GM21360 (cell line): ENCODE data around the gene ASCL2.
"Not testable (repeated sequence)": the region's sequence is repeated elsewhere in the genome, so short reads cannot be mapped to it uniquely, and the experiment has no call there.

Source experiments
- ATAC-seq: cut with Tn5 transposase; IDR thresholded peaks from one replicate; pipeline ENCODE4 v1.9.1; 2021; ENCODE audit warnings: mild to moderate bottlenecking, moderate library complexity; ENCODE audit not compliant: unreplicated experiment

The ASCL2 gene

GRCh38 chr11:2298795-2299761 lies 28.7 kb upstream of the ASCL2 start:
- no peak for ATAC-seq

DNA sequence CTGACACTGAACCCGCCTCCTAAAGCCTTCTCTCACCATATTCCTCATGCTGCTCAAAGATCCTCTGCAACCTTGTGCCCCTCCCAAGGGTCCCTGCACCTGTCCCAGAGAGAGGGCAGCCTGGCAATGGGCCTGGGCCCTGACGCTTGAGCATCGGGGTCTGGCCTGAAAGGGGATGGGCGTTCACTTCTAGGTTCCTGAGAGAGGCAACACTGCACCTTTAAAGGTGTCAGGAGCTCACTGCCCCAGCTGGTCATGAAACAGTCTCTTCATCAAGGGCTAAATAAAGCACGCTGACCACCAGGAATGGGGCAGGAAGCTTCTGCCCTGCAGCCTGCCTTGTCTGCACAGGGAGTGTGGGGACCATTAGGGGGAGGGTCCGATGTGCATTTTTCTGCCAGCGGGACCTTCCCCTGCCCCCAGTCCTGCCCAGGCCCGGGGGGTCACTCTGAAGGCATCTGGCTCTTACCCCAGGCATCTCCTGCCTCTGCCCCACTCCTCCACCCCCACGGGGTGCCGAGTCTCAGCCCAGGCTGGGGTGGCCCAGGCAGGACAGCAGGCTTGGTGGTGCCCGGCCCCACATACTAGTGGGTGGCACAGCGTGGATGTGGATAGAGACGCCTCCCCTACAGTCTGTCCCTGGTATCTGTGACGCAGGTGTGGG lies 27.9 kb upstream of the ASCL2 start:
- no peak for ATAC-seq

DNA sequence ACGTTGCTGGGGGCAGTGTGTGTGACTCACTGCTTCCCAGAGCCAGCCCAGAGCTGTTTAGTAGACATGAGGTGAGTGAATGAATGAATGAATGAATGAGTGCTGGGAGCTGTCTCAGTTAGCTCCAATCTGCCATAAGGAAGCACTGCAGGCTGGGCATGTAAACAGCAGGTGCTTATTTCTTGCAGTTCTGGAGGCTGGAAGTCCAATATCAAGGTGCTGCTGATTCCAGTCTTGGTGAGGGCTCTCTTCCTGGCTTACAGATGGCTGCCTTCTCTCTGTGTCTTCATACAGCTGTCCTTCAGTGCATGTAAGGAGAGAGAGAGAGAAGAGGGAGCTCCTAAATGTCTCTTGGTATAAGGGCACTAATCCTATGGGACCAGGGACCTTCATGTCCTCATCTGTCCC lies 27.2 kb upstream of the ASCL2 start:
- no peak for ATAC-seq

DNA sequence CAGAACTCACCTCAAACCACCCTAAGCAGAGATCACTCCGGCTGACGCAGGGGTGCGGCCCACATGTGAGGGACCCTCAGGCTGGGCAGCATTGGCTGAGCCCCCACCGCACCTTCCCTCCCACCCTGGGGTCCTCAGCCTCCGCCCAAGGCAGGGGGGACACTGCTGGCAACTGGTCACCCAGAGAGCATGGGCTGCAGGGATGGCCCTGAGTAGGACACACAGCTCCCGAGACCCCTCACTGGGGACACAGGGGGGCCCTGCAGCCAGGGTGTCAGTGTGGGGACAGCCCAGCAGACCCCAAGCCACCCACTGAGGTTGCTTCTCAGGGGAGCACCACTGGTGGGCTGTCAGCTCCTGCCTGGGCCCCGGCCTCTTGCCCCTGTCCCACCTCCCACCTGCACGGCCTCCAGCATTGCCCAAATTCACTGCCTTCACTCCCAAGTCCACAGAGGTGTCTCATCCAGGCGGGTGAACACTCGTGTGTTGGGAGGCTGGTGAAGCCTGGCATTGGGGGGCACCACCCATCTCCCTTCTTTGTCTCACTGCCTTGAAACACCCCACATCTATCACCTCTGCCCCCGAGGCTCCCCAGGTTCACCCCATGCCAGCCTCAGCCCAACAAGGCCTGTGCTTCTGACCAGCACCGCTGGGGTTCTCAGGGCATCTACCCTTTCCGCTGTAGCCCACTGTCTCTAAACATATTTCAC lies 26.7 kb upstream of the ASCL2 start:
- no peak for ATAC-seq

DNA sequence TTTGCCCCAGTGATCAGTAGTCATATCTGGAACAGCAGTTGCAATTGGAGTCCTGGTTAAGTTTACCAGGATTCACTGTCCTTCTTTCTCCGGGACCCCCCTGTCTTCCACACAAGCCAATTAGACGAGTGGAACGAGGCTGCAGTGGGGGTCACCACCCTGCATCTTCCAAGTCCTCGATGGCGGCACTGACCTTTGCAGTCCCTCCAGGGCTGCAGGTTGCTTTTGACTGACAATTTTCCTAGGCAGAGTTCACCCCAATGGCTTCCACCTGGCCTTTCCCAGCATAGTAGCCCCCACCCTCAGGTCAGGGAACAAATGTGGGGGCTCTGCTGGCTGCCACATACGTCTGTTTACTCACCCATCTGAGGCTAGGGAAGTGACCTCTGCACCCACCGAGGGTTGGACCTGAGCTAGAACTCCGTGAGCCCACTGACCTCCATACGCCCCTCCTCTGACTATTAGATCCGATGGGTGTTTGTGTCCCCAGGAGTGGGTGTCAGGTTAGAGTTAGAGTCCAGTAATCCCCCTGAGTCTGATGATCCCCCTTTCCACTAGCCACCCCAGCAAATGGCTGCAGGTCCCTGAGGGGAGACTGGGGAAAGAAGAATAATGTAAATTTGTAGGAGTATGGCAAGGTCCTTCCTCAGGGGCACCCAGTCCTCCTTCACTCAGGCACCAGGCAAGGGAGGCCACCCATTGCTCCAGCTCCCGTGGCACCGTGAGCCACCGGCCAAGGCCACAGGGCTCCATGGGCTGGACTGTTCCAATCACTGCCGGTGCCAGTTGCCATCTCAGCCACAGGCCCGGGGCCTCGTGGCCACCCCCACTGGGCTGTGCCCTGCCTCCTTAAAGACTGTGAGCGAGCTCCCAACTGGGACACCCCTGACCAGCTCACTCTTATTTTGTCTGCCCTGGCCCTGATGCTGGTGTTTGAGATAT lies 25.9 kb upstream of the ASCL2 start:
- no peak for ATAC-seq

DNA sequence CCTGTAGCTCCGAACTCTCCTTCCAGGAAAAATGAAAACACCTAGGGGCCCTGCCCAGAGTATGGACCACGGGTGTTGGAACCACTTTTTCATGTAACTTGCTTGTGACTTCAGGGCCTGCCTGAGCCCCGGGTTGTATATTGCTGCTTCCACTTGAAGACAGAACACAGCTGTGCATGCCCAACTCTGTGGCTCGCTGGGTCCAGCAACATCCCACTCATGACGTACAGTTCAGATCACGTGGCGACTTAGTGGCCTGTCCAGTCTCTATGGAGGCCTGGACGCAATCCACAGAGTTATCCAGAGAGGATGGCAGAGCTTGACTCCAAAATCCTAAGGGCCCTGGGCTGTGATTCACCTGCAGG lies 24.5 kb upstream of the ASCL2 start:
- ATAC-seq = no peak

GRCh38 chr11:2293984-2294925 lies 23.9 kb upstream of the ASCL2 start:
- no peak for ATAC-seq

DNA sequence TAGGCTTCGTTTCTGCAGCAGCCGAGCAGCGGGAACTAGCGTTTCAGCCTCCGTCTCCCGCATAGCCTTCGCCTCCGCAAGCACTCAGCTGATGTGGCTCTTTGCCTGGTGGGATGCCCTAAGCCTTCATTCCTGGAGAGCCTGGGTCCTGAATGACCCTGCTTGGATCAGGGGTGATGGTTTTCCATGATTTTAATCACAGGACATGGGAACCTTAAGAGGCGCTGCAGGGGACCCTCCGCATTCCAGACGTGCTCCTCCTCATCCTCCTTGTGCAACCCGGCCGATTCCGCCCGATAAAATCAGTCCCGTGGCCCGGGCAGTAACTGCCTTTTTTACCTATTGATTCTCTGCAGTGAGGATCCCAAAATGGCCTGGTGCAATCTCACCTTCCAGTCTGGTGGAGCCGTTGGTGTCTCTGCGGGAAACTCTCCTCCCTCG lies 23.2 kb upstream of the ASCL2 start:
- ATAC-seq = no peak

DNA sequence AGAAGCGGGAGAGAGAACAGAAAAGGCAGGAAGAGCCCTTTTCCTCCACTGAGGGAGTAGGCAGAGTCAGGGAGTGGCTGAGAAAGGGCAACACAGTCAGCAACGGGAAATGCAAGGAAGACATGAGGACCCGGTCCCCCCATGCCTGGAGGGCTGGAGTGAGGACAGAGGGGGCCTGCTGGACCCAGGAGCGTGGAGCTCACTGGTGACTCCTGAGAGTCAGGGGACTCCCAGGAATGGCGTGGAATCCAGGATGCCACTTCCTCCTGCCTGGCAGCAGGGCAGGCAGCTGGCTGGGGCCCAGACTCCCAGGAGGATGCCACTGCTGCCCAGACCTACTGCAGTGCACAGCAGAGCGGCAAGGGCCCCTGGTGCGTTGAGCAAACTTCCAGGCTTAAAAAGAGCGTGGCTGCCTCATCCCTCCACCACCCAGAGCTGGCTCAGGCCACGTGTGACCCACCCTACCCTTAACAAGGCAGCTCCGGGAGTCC lies 20.0 kb upstream of the ASCL2 start:
- ATAC-seq = no peak

GRCh38 chr11:2289859-2290258 lies 19.5 kb upstream of the ASCL2 start:
- ATAC-seq = no peak

DNA sequence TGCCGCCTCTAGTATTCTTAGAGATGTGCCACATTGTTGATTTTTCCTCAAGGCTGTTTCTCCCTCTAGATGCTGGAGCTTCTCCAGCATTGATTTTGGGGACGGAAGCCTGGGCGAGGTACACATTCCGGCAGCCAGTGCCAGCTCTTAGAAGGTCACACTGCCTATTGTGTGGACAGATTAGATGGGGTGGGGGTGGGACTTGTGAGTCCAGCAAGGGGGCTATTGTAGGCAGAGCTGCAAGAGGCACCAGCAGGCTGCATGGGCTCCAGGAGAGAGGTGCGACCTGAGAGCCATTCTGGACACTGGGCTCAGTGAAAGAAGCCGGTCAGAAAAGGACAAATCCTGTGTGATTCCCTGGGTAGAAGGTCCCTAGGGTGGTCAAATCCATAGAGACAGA lies 19.0 kb upstream of the ASCL2 start:
- ATAC-seq = no peak

GRCh38 chr11:2287091-2287490 lies 16.7 kb upstream of the ASCL2 start:
- no peak for ATAC-seq

DNA sequence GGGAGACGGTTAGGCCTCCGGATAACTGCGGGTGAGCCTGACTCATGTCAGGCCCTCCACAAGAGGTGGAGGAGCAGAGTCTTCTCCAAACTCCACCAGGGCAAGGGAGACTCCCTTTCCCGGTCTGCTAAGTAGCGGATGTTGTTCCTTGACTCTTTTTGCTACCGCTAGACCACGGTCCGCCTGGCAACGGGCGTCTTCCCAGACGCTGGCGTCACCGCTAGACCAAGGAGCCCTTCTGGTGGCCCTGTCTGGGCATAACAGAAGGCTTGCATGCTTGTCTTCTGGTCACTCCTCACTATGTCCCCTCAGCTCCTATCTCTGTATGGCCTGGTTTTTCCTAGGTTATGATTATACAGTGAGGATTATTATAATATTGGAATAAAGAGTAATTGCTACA lies 16.0 kb upstream of the ASCL2 start:
- not testable (repeated sequence) for ATAC-seq

- no peak for ATAC-seq
These were observed 9.8 kb upstream of the ASCL2 start for GRCh38 chr11:2280208-2280607.

DNA sequence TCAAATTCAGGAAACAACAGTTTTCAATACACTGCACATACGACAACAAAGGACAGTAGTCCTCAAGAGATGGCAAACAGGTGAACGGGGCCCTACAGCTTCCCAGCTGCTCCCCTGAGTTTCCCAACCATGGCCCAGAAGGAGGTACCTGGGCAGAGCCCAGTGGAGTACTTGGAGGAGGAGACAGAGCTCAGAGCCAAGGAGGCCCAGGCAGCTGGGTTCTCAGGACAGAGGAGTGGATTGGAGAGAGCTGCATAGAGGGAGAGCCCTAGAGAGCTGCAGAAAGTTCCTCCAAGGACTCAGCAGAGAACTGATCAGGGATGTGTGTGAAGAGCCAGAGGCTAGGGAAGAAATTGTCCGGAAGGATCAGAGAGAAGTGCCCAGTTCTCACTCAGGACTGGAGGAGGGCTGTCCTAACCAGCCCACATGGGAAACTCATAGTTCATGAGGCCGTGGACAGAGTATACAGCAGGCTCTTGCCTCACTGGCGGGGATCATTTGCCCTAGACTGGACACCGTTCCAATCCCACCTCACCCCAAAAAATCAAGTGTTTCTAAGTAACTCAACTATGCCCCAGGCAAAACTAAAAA lies 7.6 kb upstream of the ASCL2 start:
- ATAC-seq = no peak

GRCh38 chr11:2277008-2277346 lies 6.6 kb upstream of the ASCL2 start:
- ATAC-seq = no peak

- ATAC-seq = no peak
These were observed 6.1 kb upstream of the ASCL2 start for GRCh38 chr11:2276280-2277007.
